Non-pigmented ciliary epithelial cell (primary cell): Measurements from ENCODE around the gene LTN1.
"Not testable (repeated sequence)": the region's sequence is repeated elsewhere in the genome, so short reads cannot be mapped to it uniquely, and the experiment has no call there.

ENCODE experiments used
- DNase-seq: peaks from one replicate; pipeline ENCODE4 v3.0.0-alpha.2; 2010; ENCODE audit warnings: low read depth

Gene LTN1, protein sequence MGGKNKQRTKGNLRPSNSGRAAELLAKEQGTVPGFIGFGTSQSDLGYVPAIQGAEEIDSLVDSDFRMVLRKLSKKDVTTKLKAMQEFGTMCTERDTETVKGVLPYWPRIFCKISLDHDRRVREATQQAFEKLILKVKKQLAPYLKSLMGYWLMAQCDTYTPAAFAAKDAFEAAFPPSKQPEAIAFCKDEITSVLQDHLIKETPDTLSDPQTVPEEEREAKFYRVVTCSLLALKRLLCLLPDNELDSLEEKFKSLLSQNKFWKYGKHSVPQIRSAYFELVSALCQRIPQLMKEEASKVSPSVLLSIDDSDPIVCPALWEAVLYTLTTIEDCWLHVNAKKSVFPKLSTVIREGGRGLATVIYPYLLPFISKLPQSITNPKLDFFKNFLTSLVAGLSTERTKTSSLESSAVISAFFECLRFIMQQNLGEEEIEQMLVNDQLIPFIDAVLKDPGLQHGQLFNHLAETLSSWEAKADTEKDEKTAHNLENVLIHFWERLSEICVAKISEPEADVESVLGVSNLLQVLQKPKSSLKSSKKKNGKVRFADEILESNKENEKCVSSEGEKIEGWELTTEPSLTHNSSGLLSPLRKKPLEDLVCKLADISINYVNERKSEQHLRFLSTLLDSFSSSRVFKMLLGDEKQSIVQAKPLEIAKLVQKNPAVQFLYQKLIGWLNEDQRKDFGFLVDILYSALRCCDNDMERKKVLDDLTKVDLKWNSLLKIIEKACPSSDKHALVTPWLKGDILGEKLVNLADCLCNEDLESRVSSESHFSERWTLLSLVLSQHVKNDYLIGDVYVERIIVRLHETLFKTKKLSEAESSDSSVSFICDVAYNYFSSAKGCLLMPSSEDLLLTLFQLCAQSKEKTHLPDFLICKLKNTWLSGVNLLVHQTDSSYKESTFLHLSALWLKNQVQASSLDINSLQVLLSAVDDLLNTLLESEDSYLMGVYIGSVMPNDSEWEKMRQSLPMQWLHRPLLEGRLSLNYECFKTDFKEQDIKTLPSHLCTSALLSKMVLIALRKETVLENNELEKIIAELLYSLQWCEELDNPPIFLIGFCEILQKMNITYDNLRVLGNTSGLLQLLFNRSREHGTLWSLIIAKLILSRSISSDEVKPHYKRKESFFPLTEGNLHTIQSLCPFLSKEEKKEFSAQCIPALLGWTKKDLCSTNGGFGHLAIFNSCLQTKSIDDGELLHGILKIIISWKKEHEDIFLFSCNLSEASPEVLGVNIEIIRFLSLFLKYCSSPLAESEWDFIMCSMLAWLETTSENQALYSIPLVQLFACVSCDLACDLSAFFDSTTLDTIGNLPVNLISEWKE (N-terminal part only)

DNA sequence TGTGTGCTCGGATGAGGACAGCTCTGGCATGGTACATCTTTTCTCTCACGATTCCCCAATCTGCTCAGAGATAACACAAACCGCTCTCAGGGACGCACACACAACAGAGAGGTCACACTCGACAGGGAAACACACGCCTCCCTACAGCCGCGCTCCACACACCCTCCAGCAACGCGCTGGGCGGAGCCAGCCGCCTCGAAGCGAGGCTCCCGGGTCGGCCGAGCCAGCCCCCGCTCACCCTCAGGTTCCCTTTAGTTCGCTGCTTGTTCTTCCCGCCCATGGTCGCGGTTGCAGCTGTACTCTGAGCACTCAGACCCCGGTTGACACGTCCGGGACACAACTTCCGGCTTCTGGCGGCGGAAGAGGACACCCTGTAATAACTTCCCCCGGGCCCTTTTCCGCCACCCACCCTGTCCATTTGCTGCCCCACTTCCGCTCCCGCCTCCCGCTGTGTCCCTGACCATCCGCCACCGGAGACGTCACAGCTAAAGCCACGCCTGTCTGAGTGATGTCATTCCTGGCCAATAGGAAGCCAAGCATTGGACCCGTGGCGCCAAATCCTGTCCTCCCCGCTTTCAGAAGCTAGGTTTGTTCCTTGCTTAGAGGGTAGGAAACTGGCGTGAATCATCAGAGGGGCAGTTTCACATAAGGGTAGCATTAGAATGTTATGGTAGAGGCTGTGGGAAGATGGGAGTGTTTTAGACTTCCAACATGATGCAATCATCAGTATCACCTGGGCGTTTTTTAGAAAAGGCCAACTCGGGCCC, at the start of gene LTN1:
Gene LTN1, minus strand, starts transcription at position 352 of the 767 bp plus-strand sequence. Its CDS starts 72 bp downstream, at position 280.
- DNase-seq = peak; percentile 99

DNA sequence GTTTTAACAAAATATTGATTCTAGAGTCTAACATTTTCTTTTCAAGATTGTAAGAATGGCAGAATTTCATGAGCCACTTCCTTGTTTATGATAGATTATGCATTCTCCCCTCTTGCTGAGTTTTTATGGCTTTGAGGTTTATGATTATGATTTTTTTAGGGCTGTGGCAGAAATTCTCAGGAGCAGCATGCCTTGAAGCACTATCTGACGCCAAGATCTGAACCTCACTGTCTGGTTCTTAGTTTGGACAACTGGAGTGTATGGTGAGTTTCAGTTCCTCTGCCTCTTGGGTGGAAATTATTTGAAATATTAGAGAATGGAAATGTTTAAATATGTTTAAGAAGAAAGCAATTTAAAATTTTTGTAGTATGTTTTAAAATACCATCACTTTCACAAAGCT, 42.0 kb upstream of the LTN1 start:
- no peak for DNase-seq

DNA sequence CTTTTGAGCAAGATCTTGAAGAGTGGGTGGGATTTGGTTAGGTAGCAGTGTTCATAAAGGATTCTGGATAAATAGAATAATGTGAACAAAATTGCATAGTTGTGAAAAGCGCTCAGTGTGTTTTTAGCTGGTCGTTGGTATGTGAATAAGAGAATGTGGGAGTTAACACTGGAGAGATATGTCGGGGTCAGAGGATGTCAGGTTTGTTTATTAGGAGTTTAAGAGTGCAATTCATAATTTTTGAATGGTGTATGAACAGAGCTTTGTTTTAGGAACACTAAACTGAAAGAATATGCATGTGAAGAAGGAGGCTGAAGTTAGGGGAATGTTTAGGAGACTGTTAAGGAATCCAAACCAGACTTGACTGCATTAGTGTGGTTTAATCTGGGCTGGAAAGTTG, 41.2 kb upstream of the LTN1 start:
- DNase-seq = no peak

DNA sequence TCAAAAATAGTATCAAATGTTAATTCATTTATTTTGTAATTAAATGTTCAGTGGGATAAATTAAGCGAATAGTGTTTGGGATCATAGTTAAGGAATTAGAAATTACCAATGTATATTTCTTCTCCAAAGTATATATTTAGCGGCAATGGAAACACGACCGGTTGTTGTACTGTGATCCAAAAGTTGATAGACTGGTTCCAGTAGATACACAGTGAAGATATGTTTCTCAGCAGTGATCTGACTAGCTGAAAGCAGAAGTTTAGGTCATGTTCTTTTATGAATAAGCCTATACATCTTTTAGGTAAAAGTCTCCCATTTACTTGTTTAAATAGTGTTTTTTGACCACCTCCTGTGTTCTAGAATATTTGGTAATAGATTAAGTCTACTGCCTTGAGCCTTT, 40.6 kb upstream of the LTN1 start:
- DNase-seq = no peak

DNA sequence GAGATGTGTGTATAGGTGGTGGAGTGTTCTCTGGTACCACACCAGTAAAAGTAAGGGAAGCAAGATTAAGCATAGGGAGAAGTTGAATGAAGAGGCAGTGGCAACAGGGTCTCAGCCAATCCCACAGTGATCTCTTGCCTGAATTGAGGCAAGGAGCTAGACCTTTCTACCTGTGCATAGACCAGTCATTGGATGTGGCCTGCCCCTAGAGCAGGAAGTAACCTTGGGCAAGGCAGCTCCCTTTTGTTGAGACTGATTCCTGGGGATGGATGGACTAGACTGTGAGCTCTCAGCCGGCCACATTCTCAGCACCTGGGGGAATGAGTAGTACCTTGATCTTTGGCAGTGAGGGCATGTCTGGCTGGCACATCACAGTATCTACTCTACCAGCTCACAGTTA, 38.2 kb upstream of the LTN1 start:
- no peak for DNase-seq

DNA sequence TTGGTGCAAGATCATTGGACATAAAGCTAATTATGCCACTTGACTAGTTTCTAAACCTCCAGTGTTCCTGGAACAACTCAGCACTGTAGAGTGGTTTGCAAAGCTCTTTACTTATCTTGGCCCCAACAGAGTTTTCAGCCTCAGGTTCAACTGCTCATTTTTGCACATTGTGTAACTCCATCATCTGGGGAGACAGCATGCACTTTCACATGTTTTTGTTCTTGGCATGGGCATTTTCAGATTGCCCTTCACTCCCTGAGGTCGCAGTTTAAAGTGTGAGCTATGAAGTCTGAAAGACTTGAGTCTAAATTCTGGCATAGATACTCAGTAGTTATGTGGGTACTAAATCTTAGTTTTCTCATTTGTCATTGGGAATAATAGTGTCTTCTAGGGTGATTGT, 36.8 kb upstream of the LTN1 start:
- DNase-seq = no peak

DNA sequence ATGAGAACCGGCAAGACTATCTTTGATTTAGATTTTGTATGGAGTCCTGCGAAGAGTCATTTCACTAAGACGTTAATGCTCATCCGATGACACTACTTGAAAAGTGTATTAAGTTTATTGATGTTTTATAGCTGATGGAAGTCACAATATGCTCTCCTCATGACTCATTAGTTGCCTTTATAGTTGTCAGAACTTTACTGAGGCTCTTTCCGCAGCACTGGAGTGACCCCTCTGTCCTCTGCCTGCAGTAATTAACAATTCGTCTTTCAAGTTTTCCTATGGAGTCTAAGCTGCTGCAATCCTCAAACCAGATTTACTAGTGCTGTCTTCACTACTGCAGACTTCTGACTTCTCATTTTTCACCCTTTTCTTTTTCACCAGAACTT, 32.6 kb upstream of the LTN1 start:
- DNase-seq = no peak

DNA sequence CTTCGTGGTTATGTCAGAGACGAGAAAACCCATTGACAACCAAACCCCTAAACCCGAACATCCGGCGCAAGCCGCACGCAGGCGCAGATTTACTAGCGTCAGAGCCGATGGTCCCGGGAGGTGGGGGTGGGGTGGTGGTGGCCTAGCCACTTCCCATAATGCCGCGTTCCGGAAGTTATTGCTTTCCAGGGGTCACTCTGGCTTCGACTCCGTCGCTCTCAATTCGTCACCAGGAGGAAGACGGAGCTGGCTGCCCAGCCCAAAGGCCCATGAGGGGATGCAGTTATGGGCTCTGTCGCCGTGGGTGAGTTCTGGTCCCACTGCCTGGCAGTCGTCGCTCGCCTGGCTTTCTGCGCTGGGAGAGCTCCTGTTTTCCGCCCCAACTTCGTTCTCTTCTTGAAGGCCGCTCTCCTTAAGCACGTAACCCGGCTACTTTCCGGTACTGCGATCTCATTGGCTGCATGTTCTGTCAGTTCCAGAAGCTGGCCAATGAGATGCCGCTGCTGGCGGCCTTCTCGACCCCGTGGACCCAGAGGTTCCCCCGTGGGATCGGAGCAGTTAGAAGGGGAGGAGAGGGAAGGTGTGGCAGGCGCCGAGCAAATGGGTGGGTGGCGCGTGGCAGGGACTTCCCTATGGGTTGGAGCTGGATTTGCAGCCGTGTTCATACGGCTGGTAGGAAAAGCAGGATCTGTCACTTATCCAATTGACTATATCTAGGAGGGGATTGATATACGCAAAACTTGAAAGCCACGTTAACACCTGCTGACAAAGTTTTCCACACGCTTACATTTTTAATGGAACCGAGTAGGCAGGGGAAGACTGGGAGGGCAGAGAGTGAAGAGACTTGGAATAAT, 32.0 kb upstream of the LTN1 start, which contains the start of gene USP16:
Gene USP16, plus strand, starts transcription at position 195 of the 854 bp plus-strand sequence. CDS start 3,246 bp downstream, outside the sequence.
- peak; percentile 99 for DNase-seq

DNA sequence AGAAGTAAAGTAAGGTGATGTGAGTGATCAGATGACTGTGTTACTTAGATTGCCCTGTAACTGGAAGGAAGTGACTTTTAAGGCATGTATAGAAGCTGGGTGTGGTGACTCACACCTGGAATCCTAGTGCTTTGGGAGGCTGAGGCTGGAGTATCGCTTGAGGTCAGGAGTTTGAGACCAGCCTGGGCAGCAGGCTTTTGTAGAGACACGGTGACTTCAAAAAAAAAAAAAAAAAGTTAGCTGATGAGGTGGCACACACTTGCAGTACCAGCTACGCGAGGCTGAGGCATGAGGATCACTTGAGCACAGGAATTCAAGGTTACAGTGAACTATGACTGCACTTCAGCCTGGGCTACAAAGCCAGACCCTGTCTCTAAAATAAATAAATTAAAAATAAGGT, 29.5 kb upstream of the LTN1 start:
- no peak for DNase-seq

DNA sequence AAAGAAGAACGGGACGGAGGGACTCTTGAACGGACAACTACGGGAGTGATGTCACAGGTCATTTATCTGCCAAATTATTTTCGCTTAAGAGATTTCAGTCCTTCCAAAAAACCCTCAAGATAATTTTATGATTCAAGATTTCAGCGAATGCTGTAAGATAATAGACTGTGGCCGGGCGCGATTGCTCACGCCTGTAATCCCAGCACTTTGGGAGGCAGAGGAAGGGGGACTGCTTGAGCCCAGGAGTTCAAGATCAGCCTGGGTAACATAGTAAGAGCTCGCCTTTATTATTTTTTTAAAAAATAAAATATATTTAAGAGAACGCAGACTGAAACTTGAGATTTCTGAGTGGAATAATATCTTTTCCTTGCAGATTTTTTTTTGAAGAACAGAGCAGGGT, 25.9 kb upstream of the LTN1 start:
- DNase-seq = no peak

DNA sequence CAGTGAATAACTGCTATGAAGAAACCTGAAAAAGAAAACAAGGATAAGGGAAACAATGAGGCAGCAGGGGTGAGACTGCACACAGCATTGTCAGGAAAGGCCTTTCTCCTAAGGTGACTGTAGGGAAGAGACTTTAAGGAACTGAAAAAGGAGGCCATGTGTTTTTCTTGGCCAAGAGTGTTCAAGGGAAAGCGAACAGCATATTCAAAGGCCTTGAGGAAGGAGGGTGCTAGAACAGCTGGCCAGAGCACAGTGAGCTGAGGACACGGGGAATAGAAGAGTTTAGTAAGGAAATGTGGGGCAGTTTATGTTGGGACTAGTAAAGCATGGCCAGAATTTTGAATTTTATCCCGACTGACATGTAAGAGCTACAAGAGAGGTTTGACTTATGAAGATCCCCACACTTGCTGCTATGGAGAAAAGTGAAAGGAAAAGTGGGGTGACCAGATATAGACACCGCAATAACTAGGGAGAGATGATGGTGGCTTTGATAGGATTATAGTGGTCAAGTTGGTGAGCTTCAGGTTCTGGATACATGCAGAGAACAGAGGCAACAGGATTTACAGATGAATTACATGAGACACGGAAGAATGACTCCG, 25.1 kb upstream of the LTN1 start:
- no peak for DNase-seq

DNA sequence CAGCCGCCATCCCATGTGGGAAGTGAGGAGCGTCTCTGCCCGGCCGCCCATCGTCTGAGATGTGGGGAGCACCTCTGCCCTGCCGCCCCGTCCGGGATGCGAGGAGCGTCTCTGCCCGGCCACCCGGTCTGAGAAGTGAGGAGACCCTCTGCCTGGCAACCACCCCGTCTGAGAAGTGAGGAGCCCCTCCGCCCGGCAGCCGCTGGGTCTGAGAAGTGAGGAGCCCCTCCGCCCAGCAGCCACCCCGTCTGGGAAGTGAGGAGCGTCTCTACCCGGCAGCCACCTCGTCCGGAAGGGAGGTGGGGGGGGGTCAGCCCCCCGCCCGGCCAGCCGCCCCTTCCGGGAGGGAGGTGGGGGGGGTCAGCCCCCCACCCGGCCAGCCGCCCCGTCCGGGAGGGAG, 18.6 kb upstream of the LTN1 start:
- not testable (repeated sequence) for DNase-seq

DNA sequence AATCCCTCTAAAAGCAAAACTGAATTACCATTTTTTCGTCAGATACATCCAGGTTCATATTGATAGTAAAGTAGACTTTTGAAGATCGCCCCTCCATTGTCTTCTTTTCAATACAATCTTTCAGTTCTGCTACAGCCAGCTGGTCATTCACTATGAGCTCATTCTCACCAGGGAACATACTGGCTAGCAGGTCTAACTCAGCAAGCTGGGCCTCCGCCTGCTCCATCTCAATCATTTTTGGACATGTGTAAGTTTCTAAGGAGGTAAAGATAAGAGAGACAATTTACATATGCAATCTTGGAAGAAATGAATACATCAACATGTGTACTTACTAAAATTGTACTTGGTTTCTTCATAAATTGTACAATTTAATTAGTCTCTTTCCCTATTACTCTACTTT, 15.7 kb upstream of the LTN1 start:
- DNase-seq = no peak

DNA sequence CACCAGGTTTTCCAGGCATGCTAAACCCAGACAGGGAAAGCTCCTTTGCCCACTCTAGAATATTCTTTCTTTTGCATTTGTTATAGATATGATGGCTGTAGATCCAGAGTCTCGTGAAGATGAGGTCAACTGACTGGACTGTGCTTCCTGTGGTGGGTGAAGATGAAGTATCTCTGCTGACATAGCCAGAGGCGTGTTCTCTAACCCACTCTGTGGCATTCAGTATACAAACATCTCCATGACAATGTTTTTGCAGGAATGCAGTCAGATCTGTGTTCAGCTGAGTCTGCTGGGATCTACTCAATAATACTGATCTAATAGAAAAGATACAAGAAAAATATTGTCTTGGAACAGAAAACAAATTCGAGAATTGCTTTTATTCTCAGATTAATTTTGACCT, 15.1 kb upstream of the LTN1 start:
- no peak for DNase-seq

DNA sequence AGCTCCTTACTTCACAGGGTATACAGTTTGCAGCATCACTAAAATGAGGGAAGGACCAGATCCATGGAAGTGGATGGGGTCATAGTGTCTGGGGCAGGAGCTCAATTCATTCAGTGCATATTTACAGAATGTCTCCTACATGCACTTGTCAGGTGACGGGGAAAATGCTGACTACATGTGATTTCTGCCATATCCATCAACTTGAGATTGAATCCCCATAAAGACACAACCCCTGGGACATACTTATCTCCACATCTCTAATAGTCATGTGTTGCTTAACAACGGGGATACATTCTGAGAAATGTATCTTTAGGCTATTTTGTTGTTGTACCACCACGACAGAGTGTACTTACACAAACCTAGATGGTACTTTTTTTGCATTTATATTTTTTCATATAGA, 14.5 kb upstream of the LTN1 start:
- DNase-seq = no peak

DNA sequence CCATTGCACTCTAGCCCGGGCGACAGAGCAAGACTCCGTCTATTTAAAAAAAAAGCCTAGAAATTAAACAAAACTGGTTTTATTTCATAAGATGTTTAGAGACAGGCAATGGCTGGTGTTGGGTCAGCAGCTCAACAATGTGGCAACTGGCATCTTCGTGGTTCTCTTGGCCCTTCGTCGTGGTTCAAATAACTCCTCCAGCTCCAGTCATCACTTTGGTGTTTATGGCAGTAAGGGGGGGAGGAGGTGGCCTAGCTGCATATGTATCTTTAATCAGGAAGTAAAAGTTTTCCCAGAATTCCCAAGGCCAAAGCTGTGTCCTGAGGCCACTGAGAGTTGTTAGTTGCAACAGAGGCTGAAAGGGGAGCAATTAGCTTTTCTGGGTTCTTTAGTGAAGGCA, 13.0 kb upstream of the LTN1 start:
- DNase-seq = no peak

DNA sequence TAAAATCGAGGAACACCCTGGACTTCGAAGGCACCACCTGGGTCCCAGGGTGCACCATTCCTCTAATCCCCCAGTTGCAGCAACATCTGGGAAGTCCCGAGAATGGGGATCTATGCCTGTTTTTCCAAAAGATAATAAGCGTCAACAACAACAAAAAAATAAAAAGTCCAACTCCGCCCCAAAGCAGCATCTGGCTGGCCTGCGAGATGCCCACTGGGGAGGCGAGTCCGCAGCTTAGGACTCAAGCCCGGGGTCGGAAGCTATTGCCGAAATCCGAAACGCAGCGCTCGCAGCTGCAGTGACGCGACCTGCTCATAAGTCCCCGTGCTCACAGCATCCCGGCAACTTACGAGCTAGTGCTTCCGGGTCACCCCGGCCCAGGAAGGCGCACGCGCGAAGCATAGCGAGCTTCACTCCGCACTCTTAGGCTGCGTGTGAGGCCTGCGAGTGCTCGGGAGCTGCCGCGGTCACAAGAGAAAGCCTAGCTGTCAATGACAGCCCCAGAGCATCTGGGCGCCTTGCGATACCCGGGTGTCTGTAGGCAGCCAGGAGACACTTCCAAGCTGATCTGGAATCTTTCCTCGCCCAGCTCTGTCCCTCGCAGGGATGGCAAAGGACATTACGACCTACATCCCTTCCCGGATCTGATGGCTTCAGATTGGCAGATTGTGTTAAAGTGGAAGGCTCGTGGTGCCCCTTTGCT, 9.9 kb upstream of the LTN1 start:
- DNase-seq = peak; percentile 90

DNA sequence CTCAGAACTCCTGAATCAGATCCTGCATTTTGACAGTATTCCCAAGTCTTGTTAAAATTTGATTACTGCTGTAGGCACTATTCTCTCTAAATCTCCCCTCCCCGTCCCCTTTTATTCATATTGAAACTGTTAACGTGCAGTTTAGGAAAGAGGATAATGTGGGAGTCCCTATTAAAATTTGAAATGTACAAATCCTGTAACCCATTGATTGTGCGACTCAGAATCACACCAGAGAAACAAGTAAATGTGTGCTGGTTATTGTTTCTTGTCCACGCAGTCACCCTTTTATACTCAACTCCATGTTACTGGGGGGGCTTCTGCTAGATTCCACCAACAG, 584 bp upstream of the LTN1 start:
- no peak for DNase-seq

DNA sequence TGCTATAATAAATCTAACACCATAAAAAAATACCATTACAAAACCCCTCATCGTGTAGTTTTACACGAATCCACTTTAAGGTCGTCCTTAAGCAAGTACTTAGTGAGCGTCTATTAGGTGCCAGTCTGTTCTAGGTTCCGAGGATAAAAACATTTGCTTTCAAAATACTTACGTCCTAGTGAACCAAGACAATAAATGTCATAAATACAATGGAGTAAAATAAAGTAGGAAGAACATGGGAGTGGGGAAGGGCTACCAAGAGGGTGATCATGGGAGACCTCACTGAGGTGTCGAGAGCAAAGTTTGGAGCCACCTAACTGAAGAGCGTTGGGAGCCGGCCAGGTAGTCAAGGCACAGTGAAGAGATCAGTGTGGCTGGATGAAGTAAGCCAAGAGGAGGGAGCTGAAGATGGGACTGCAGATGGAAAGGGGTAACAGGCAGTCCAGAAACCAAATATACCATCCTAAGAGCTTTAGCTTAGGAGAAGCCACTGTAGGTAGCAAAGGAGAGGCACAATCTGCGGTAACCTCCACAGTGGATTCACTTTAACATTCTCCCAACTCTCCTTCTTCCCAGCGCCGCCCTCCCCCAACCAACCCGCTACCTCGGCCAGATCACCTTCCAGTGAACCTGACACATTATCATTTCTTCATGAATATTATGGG, 684 bp downstream of the LTN1 start:
- no peak for DNase-seq
